C4-2B (cell line): ENCODE data around the gene TMPRSS11D.
A peak's percentile ranks its signal among the peaks of the same experiment; 100 is the strongest.

ENCODE experiments used
- H3K27ac ChIP-seq: fragments of 450-650 bp; 2 replicates; pipeline ENCODE4 v1.5.1; 2017
- CTCF ChIP-seq: fragments of 450-650 bp; conservative IDR thresholded peaks from 2 replicates; pipeline ENCODE4 v1.5.1; 2017; ENCODE audit warnings: mild to moderate bottlenecking
- ZFX ChIP-seq: fragments of 450-650 bp; IDR thresholded peaks from 2 replicates; pipeline ENCODE4 v1.6.1; 2017

Gene TMPRSS11D

GRCh38 chr4:67879486-67879885 lies 4.3 kb downstream of the TMPRSS11D start:
- TF ChIP-seq ZFX = no peak
- TF ChIP-seq CTCF = no peak
- H3K27ac ChIP-seq = no peak overlapping the region

GRCh38 chr4:67877086-67877485 lies 6.7 kb downstream of the TMPRSS11D start:
- TF ChIP-seq ZFX (no peak), CTCF (no peak)

GRCh38 chr4:67874986-67875385 lies 8.8 kb downstream of the TMPRSS11D start:
- no peak overlapping the region for H3K27ac ChIP-seq
- TF ChIP-seq CTCF (no peak), ZFX (no peak)

More at GRCh38 chr4:67877086-67877485, 6.7 kb downstream of the TMPRSS11D start:
- no peak overlapping the region for H3K27ac ChIP-seq

- H3K27ac ChIP-seq = no peak overlapping the region
- TF ChIP-seq CTCF (no peak), ZFX (no peak)
Observed at GRCh38 chr4:67873116-67873515, 10.7 kb downstream of the TMPRSS11D start.

- TF ChIP-seq ZFX (no peak), CTCF (peak; percentile 58)
- H3K27ac ChIP-seq = no peak overlapping the region
Observed at GRCh38 chr4:67871867-67872266, 11.9 kb downstream of the TMPRSS11D start.

- no peak overlapping the region for H3K27ac ChIP-seq
- TF ChIP-seq ZFX (no peak), CTCF (no peak)
Observed at GRCh38 chr4:67869580-67870190, 14.1 kb downstream of the TMPRSS11D start.

GRCh38 chr4:67861513-67861912 lies 22.3 kb downstream of the TMPRSS11D start:
- H3K27ac ChIP-seq = no peak overlapping the region
- no peak for TF ChIP-seq CTCF
- TF ChIP-seq ZFX = no peak
